Subcutaneous abdominal adipose tissue (tissue), 5 donors: Measurements from ENCODE around the gene PMF1.
A peak's percentile ranks its signal among the peaks of the same experiment; 100 is the strongest.
"Not testable (repeated sequence)": the region's sequence is repeated elsewhere in the genome, so short reads cannot be mapped to it uniquely, and the experiment has no call there.

Experiments
- H3K27ac ChIP-seq: one replicate; pipeline ENCODE4 v1.7.0; 2013; ENCODE audit warnings: low read depth, mild to moderate bottlenecking, inconsistent platforms, low read length, moderate library complexity
- H3K27me3 ChIP-seq, 5 donors: one replicate each; pipeline ENCODE4 v1.7.0; 2013; ENCODE audit warnings: low read length in 5 of 5, inconsistent platforms in 1 of 5; ENCODE audit not compliant: control insufficient read depth in 5 of 5, insufficient read depth in 4 of 5
- H3K36me3 ChIP-seq, 5 donors: one replicate each; pipeline ENCODE4 v1.7.0; 2013; ENCODE audit warnings: low read length in 5 of 5; ENCODE audit not compliant: control insufficient read depth in 5 of 5, insufficient read depth in 5 of 5
- H3K4me1 ChIP-seq, 5 donors: one replicate each; pipeline ENCODE4 v1.7.0; 2013; ENCODE audit warnings: low read length in 5 of 5, mild to moderate bottlenecking in 3 of 5, moderate library complexity in 1 of 5; ENCODE audit not compliant: control insufficient read depth in 5 of 5, insufficient read depth in 5 of 5
- H3K4me3 ChIP-seq, 5 donors: one replicate each; pipeline ENCODE4 v1.7.0; 2013; ENCODE audit warnings: low read length in 5 of 5, low read depth in 1 of 5
- H3K9ac ChIP-seq, 5 donors: one replicate each; pipeline ENCODE4 v1.7.0; 2013; ENCODE audit warnings: low read length in 5 of 5, mild to moderate bottlenecking in 4 of 5, moderate library complexity in 3 of 5
- H3K9me3 ChIP-seq, 5 donors: one replicate each; pipeline ENCODE4 v1.7.0; 2013; ENCODE audit warnings: low read length in 5 of 5; ENCODE audit not compliant: control insufficient read depth in 5 of 5
- donor health status: healthy.
- donor health status: healthy.
- donor health status: healthy.
- donor health status: healthy.
- donor health status: healthy.

The PMF1 gene

DNA sequence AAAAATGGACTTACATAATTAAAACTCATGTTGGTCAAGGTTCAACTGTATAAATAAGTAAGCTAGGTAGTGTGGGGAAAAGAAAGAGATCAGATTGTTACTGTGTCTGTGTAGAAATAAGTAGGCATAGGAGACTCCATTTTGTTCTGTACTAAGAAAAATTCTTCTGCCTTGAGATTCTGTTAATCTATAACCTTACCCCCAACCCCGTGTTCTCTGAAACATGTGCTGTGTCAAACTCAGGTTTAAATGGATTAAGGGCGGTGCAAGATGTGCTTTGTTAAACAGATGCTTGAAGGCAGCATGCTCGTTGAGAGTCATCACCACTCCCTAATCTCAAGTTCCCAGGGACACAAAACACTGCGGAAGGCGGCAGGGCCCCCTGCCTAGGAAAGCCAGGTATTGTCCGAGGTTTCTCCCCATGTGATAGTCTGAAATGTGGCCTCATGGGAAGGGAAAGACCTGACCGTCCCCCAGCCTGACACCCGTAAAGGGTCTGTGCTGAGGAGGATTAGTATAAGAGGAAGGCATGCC is 31.3 kb upstream of the PMF1 start:
- not testable (repeated sequence) for H3K27ac ChIP-seq, H3K4me3 ChIP-seq, H3K9me3 ChIP-seq, H3K9ac ChIP-seq, H3K4me1 ChIP-seq, H3K27me3 ChIP-seq
- peaks cover 0 to 13% (median 5%) of the 10 kb centered on the region in 5 donors for H3K36me3 ChIP-seq

DNA sequence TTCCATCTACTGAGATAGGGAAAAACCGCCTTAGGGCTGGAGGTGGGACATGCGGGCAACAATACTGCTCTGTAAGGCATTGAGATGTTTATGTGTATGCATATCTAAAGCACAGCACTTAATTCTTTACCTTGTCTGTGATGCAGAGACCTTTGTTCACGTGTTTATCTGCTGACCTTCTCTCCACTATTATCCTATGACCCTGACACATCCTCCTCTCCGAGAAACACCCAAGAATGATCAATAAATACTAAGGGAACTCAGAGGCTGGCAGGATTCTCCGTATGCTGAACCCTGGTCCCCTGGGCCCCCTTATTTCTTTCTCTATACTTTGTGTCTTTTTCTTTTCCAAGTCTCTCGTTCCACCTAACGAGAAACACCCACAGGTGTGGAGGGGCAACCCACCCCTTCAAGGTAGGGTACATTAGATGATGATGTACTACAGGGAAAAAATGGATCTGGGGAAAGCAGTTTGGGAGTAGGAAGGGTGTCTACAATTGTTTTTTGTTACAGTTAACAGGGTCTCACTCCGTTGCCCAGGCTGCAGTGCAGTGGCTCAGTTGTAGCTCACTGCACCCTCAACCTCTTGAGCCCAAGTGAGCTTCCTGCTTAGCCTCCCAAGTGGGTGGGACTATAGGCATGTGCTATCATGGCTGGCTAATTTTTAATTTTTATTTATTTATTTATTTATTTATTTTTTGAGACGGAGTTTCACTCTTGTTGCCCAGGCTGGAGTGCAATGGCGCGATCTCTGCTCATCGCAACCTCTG is 30.6 kb upstream of the PMF1 start:
- H3K4me1 ChIP-seq, H3K27me3 ChIP-seq, H3K36me3 ChIP-seq, H3K9me3 ChIP-seq, H3K4me3 ChIP-seq, H3K27ac ChIP-seq, H3K9ac ChIP-seq: not testable (repeated sequence)

DNA sequence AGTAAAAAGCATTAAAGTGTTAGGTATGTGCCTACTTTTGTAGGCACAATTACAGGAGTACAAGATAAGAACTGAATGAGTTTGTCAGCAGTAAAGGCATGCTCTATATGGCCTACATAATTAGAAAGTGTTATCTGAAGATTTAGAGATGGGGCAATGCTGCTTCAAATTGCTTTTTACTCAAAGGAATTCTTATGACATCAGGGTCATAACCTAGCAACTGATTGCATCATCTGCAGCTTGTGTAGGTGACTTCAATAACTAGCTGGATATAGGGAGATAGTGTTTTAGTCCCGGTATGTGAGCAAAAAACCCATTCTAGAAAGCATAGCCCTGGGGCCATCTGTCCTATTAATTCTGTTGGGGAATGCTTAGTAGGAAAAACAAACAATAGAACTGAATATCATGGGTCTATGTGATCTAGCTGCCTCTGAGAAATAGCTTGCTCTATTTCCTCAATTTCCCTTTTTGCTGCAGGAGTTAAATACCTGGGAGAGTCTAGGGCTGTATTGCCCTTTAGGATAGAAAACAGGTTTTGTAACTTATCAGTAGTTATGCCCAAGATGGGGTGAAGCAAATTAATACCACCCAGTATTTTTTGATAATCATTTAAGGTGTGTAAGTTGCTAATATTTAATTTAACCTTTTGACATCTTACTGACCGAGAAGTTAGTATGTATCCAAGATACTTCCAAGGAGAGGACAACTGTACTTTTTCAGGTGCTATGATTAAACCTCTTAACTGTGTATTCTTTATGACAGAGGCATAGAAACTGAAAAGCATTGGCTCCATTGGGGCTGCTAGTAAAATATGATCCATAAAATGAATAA is 26.2 kb upstream of the PMF1 start:
- not testable (repeated sequence) for H3K9me3 ChIP-seq, H3K4me3 ChIP-seq, H3K9ac ChIP-seq, H3K27ac ChIP-seq, H3K27me3 ChIP-seq, H3K4me1 ChIP-seq, H3K36me3 ChIP-seq

DNA sequence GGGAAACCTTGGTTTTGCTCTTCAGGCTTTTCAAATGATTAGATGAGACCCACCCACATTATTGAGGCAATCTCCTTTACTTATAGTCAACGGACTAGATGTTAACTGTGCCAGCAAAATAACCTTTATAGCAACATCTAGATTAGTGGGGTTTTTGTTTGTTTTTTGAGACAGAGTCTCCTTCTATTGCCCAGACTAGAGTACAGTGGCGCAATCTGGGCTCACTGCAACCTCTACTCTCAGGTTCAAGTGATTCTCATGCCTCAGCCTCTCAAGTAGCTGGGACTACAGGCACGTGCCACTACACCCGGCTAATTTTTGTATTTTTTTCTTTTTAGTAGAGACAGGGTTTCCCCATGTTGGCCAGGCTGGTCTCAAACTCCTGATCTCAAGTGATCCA is 22.5 kb upstream of the PMF1 start:
- not testable (repeated sequence) for H3K36me3 ChIP-seq, H3K9ac ChIP-seq, H3K9me3 ChIP-seq, H3K27me3 ChIP-seq, H3K4me3 ChIP-seq, H3K27ac ChIP-seq
- H3K4me1 ChIP-seq = peaks cover 4 to 17% (median 14%) of the 10 kb centered on the region in 5 donors

- Histone ChIP-seq H3K9ac (no peak overlapping the region), H3K27me3 (no peaks in the 10 kb centered on the region), H3K4me1 (peaks cover 4 to 28% (median 17%) of the 10 kb centered on the region in 5 donors), H3K9me3 (no peaks in the 10 kb centered on the region), H3K27ac (no peak overlapping the region), H3K36me3 (peaks cover 0 to 5% (median 0%) of the 10 kb centered on the region in 5 donors), H3K4me3 (no peak overlapping the region)
Observed at GRCh38 chr1:156191292-156191964, 21.4 kb upstream of the PMF1 start.

- peak overlapping the region; percentile 66 to 99 (median 92) for H3K4me3 ChIP-seq
- peaks cover 0 to 10% (median 0%) of the 10 kb centered on the region in 5 donors for H3K36me3 ChIP-seq
- no peaks in the 10 kb centered on the region for H3K9me3 ChIP-seq
- H3K27me3 ChIP-seq = no peaks in the 10 kb centered on the region
- peaks cover 4 to 41% (median 19%) of the 10 kb centered on the region in 5 donors for H3K4me1 ChIP-seq
- peak overlapping the region; percentile 66 for H3K27ac ChIP-seq
- peak overlapping the region in 4 of 5 donors; percentile 44 to 86 (median 76) for H3K9ac ChIP-seq
Observed at GRCh38 chr1:156193208-156193487, 19.7 kb upstream of the PMF1 start.

- H3K4me1 ChIP-seq = peaks cover 4 to 41% (median 19%) of the 10 kb centered on the region in 5 donors
- H3K36me3 ChIP-seq = peaks cover 0 to 10% (median 0%) of the 10 kb centered on the region in 5 donors
- peak within 1 kb of the TSS; percentile 16 to 91 (median 76) for H3K9ac ChIP-seq
- peak within 1 kb of the TSS; percentile 81 to 99 (median 97) for H3K4me3 ChIP-seq
- no peaks in the 10 kb centered on the region for H3K9me3 ChIP-seq
- no peaks in the 10 kb centered on the region for H3K27me3 ChIP-seq
- H3K27ac ChIP-seq = peak within 1 kb of the TSS; percentile 74
Observed at GRCh38 chr1:156193488-156194299, 19.1 kb upstream of the PMF1 start, which contains the start of gene SLC25A44. SLC25A44 (plus strand) TSS chr1:156194104; CDS start chr1:156199848, 5,744 bp downstream.

DNA sequence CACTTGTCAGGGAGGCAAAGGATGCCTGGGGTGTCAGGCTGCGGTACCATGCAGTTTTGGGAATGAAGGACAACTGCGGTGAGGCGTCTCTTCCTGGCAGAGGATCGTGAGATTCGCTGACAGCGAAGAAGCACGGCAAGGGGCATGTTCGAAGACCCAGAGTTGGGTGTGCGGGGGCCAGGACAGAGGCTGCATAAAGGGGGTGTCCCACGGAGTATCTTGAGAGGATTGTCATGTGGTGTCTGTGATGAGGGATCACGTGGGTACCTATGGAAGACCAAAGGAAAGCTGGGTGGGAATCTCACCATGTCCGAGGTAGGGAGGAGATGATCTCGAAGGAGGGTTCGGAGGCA is 18.5 kb upstream of the PMF1 start:
- Histone ChIP-seq H3K4me3 (peak overlapping the region; percentile 81 to 99 (median 97)), H3K27ac (peak overlapping the region; percentile 74), H3K4me1 (peaks cover 4 to 41% (median 19%) of the 10 kb centered on the region in 5 donors), H3K9me3 (no peaks in the 10 kb centered on the region), H3K27me3 (no peaks in the 10 kb centered on the region), H3K36me3 (peaks cover 0 to 10% (median 2%) of the 10 kb centered on the region in 5 donors), H3K9ac (peak overlapping the region; percentile 16 to 91 (median 76))

DNA sequence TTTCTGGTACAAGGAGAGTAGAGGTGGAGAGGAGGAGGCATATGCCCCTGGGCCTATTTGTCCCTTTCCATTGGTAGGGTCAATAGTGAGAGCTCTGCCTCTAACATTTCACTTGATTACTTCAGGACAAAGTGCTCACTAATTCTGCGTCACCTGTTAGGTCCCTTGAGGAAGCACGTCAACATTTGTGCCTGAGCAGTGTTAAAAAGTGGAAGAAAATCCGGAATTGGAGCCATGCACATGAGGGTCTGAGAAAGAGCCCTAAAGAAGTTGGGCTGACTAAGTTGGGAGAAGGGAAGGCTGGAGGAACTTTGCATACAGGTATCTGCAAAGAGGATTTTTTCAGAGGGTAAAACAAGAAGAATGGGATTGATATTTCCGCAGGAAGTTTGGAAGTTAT is 17.0 kb upstream of the PMF1 start:
- Histone ChIP-seq H3K27me3 (no peaks in the 10 kb centered on the region), H3K27ac (no peak overlapping the region), H3K4me1 (peaks cover 4 to 41% (median 19%) of the 10 kb centered on the region in 5 donors), H3K9me3 (no peaks in the 10 kb centered on the region), H3K36me3 (peaks cover 0 to 21% (median 16%) of the 10 kb centered on the region in 5 donors), H3K4me3 (no peak overlapping the region), H3K9ac (no peak overlapping the region)
